Uterine smooth muscle cell (primary cell): ENCODE measurements around the gene RAB10. TPM values are rescaled to one million over a fixed set of nuclear protein-coding genes. Genes with fewer than 3 reads are reported as not detected.

ENCODE experiments used
- total RNA-seq: library from RNA; depleted of rRNA; stranded (reverse); fragments of >200 nt; gene quantifications from 2 replicates; pipeline ENCODE4 v1.2.3, GENCODE V29; 2014

RAB10 gene
- 156 and 159 TPM in 2 replicates for total RNA-seq

DNA sequence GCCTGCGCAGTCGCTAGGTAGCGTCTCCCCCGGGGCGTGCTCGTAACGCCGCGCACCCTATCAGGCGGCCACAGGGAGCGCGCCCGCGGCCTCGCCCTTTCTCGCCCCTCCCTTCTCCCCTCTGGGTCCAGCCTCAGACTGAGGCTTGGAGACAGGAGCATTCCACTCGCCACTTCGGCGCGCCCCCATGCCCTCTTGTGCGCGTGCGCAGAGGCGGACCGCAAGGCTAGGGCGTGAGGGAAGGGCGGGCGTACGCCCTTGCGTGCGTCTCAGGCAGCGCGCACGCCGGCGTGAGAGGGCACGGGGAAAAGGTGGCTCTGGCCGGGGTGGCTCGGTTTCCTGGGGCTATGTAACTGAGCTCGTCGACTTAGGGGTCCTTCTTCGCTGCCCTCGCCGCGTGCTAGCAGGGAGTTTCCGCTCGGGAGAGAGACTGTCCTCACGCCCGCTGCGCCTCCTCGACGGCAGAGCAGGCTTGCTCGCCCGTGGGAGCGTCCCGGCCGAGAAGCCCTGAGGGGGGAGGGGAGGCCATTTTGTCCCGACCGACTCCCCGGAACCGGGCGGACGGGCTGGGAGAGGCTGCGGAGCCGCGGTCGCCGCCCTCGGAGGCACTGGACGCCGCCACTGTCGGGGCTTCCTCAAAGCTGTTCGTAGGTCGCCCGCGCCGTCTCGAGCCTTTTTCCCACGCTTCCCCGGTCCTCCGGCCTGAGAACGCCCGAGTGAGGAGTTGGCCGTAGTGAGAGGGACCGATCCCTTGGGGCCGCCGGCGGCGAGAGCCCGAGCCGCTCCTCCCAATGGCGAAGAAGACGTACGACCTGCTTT lies at the start of gene RAB10:
RAB10 (plus strand) TSS at position 267 of the 819 bp plus-strand sequence; CDS start at position 792, 525 bp downstream.

DNA sequence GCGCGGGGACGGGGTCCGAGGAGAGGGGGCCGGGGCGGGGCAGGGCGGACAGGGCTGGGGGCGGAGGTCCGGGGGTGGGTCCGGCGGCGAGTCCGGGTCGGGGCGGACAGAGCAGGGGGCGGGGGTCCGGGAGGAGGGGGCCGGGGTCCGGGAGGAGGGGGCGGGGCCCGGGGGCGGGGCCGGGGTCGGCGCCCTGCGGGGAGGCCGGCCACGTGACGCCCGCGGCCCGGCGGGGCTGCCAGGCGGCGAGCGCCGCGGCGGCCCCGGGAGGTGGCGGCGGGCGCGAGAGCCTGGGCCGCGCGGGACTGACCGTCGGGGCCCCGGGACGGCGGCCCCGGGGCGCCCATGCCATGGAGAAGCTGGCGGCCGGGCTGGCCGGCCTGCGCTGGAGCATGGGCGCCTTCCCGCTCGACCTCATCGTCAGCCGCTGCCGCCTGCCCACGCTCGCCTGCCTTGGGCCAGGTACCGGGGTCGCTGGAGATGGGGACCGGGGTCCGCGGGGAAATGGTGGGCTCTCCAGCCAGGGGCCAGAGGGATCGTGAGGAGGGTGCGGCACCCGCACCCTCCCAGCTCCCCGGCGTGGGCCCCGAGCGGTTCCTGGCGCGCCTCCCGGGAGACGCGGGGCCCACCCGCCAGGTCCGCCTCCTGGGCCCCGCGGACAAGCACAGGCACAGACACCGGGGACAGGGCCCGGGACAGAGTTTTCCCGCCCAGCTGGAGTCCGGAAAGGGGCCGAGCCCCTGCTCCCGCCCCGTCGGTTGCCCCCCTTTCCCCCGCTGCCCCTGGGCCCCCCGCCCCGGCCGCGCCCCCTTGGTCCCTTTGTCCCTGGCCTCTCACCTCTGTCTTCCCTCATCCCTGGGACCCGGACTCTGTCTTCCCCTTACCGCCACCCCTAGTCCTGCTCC lies 139.2 kb downstream of the RAB10 start, which contains the start of gene GAREM2:
GAREM2 (plus strand) TSS at position 218 of the 905 bp plus-strand sequence; CDS start at position 351, 133 bp downstream.

Other genes starting within 250 kb of the RAB10 start
- 6.9 and 7.2 TPM in 2 replicates for gene ASXL2, start 155.6 kb upstream of the RAB10 start, total RNA-seq
- gene KIF3C, start 51.6 kb upstream of the RAB10 start, total RNA-seq: 9.7 and 14.0 TPM in 2 replicates
- 0.22 and 0.50 TPM in 2 replicates for gene GAREM2, start 139.0 kb downstream of the RAB10 start, total RNA-seq
- gene HADHA, start 210.5 kb downstream of the RAB10 start, total RNA-seq: 159 and 176 TPM in 2 replicates
- gene HADHB, start 210.9 kb downstream of the RAB10 start, total RNA-seq: 89.1 and 99.8 TPM in 2 replicates